Activated naive CD4-positive, alpha-beta T cell treated with Interleukin-2 at 50 U/mL for 16 hours (primary cell): Measurements from ENCODE around the gene FCN2.
"Not testable (repeated sequence)": the region's sequence is repeated elsewhere in the genome, so short reads cannot be mapped to it uniquely, and the experiment has no call there.

Experiments used
- DNase-seq: peaks from one replicate; pipeline ENCODE4 v3.0.0-alpha.2; 2020

Gene FCN2

GRCh38 chr9:134847752-134848432, 32.7 kb upstream of the FCN2 start:
- no peak for DNase-seq

DNA sequence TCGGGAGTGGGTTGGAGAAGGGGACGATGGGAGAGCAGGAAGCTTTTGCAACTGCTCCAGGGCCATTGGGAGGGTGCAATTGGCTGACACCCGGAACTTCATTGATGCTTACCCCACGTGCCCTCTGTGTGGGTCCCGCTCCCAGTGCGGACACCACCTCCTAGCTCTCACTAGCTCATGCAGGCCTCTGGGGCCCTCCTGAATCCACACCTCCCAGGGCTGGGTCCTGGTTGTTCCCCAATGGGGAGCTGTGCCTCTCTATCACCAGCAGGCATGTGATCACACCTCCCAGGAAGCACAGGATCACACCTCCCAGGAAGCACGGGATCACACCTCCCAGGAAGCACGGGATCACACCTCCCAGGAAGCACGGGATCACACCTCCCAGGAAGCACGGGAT, 32.1 kb upstream of the FCN2 start:
- DNase-seq: no peak

- no peak for DNase-seq
Observed at GRCh38 chr9:134850611-134851010, 30.0 kb upstream of the FCN2 start.

- no peak for DNase-seq
Observed at GRCh38 chr9:134851020-134851419, 29.6 kb upstream of the FCN2 start.

DNA sequence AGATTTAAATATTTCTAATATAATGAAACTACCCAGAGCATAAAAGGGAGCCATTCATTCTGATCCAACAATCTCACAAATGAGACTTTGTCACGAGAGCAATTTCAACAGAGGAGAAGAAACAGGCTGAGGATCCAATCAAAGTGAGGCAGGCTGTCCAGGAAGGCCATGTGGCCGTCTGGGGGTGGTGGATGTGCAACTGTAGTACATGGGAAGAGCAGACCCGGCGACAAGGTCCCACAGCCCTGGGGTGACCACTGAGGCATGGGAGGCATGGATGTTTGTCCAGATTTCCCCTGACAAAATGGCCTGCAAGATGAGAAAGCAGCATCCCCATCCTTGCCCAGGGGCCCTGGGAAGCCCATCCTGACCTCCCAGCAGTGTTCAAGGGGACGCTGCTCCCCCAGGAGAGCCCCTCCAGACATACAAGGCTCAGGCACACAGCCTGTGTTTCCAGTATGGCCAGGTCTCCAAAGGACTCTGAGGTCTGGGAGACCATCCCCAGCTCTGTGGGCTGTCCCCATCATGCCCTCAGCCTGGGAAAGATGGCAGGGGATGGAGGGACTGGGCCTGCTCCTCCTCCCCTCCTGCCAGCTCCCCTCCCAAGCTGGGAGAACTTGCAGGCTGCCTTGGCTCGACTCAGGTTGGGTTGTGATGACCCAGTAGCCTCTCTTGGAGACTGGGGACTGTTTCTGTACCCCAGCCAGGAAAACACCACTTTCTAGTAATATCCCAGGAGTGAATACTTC, 27.5 kb upstream of the FCN2 start:
- no peak for DNase-seq

GRCh38 chr9:134853893-134854292, 26.7 kb upstream of the FCN2 start:
- no peak for DNase-seq

GRCh38 chr9:134854541-134854981, 26.0 kb upstream of the FCN2 start:
- DNase-seq: no peak

DNA sequence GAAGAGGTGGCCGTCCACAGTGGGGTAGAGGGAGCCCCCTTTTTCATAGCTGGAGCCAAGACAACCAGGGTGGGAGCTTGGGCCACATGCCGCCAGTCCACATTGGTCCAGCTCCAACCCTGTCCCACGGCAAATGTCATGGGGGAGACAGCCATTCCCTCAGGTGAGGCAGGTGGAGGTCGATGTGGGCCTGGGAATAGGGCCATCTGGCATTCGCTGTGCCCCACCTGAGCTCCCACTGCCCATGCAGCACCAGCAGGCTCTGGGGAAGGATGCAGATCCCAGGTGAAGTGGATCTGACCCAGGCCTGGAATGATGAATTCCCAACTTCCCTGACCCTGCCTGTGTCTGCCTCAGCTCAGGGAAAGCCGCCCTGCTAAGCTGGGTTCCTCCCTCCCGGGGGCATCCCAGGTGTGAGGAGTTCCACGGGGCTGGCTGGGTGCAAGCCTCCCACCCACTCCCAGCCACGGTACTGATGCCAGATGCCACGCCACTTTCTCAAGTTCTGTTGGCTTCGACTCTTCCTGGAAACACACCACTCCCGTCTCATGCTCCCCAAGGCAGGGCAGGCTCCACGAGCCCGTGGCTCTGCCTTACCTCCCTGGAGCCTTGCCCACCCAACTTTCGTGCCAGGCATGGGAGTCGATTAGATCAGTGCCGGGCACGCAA, 25.2 kb upstream of the FCN2 start:
- DNase-seq: no peak

DNA sequence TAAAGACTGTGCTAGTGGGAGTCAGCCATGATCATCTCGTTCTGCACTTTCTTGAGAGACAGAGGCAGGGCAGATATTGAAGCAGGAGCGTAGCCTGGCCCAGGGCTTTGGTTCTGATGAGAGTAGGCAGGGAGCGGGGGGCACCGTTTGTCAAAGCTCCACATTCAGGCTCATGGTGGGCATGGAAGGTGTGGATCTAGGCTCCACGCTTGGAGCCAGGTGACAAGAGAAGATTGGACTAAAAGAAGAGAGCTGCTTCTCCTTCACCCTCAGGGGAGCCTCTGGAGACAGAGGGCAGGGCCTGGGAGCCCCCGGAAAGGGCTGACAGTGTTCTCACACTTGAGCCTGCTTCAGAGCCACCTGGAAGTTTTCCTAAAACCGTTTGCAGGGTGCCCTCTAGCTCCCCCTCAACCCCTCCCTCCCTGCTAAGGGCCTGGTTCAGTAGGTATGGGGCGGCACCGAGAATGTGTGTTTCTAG, 24.7 kb upstream of the FCN2 start:
- DNase-seq: no peak

DNA sequence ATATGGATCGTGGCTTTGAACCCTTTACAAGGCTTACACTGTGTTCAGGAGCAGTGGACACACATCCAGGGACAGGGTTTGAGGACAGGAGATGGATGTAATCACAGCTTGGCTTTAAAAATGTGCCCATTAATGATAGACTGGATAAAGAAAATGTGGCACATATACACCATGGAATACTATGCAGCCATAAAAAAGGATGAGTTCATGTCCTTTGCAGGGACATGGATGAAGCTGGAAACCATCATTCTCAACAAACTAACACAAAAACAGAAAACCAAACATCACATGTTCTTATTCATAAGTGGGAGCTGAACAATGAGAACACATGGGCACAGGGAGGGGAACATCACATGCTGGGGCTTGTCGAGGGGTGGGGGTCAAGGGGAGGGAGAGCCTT, 23.2 kb upstream of the FCN2 start:
- DNase-seq: not testable (repeated sequence)

DNA sequence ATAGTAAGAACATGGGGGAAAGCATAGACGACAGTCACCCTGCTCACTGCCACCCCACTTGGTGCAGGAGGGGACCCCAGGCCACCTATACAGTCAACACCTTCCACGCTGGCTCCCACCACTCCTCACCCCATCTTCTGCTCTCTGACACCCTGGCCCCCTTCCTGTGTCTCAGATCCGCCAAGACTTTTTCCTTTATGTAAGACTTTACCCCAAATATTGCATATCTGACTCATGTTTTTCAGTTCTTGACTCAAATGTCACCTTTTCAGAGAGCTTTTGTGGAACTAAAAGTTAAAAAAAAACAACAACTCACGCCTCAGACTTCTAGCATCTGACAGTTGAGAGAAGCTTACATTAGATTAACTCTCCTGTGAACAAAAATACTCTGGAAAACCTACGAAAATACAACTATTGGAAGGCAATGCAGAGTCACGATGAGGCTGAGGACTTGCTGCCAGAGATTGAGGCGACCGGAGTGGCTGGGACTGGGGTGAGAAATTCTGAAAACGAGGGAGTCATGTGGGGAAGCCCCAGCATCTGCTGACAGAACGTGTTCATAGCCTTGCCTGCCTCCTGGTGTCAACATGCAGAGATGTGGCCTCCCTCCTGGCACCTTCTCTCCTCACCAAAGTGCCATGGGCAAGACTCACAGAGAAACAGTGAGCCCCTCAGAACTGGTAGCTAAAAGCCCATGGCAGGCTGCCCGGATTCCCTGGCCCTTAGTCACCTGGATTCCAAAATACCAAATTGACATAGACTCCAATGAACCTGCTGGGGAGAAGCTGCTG, 22.4 kb upstream of the FCN2 start:
- DNase-seq: peak; percentile 26

DNA sequence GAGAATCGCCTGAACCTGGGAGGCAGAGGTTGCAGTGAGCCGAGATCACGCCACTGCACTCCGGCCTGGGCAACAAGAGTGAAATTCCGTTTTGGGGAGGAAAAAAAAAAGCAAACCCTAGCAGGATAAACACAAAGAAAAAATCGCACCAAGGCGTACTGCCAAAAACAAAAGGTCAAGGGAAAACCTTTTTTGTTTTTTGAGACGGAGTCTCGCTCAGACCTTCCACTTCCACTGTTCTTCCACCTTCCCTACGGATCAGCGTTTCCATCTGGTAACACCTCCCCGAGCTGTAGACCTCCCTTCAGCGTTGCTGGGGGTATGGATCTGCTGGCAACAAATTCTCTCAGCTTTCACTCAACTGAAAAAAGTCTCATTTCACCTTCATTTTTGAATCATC, 20.1 kb upstream of the FCN2 start:
- no peak for DNase-seq

DNA sequence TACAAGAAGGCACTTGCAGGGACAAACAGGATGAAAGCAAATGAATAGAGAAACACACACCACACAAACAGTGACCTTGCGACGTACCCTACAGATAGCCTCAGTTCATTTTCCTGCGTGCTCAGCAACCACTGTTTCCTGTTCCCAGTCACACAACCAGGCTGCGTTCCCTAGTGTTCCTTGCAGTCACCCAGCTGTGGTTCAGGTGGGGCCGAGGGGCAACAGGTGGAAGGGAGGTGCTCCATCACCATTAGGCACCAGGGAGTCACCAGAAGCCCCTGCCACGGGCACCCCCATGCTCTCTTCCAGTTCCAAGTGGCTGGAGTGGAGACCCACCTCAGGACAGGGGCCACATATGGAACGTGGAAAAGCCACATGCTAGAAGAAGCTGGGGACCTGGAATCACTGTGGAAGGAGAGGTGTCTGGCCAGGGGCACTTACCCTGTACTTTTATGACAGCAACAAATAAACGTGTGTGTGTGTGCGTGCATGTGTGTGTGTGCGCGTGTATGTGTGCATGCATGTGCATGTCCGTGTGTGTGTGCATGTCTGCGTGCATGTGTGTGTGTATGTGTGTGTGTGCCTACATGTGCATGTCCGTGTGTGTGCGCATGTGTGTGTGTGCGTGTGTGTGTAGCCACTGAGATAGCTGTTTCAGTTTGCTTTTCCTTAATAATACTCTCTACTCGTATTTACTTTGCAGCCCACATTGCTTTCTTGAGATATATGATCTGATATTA, 18.8 kb upstream of the FCN2 start:
- no peak for DNase-seq

DNA sequence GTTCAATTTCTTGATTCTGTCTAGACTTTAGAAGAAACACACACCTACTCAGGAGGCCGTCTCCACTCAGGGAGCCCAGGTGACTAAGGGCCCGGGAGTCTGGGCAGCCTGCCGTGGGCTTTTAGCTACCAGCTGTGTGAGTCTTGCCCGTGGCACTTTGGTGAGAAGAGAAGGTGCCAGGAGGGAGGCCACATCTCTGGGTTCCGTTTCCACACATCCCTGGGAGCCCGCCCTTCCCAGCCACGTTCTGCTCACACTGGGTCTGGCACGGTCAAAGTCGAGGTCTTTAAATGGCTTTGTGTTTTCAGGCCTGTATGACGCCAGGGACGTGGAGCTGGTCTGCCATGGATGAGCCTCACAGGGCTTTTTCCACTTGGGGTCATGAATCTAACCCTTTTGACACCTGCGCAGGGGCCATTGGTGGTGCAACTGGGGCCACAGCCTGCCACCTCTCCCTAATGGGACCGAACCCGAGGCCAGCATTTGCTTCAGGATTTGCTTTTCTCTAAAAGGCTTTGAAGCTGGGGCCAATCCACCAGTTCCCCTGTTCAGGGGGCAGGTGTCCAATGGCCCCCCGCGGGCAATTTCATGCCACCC, 17.2 kb upstream of the FCN2 start:
- no peak for DNase-seq

DNA sequence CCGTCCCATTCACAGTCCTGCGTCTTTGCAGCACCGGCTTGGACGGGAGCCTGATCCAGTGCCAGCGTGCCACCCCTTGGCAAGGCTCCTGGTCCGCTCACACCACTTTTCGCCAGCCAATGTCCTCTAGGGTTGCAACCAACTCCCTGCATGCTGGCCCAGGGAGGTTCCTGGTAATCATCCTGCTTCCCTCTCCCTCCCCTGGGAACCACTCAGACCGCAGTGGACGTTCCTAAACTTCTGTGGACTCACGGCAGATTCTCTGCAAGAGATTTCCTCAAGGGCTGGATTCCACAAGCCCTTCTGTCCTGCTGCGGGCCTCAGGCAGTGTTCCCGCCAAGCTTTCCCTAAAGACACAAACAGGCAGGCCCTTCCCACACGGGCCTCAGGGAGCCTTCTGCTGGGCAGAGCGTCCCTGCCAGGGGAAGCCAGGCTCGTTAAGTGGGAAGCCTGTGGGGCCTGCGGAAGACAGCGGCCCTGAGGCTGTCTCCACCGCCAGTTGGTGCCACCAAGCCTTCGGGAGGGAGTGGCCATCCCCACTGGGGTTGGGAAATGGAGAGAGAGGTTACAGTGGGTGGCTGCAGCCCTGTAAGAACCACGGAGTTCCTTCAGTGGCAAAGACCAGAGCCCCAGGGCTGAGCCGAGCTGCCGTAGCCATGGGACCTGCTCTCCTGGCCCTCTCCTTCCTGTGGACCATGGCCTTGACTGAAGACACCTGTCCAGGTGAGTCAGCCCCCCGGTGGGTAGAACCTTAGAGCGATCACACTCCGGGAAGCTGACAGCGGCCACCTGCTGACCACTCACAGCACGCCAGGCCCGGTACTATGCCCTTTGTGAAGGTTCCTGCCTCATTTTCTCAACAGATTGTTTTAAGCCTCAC, 16.4 kb upstream of the FCN2 start:
- DNase-seq: no peak

- DNase-seq: no peak
Observed at GRCh38 chr9:134864821-134865190, 15.8 kb upstream of the FCN2 start.

DNA sequence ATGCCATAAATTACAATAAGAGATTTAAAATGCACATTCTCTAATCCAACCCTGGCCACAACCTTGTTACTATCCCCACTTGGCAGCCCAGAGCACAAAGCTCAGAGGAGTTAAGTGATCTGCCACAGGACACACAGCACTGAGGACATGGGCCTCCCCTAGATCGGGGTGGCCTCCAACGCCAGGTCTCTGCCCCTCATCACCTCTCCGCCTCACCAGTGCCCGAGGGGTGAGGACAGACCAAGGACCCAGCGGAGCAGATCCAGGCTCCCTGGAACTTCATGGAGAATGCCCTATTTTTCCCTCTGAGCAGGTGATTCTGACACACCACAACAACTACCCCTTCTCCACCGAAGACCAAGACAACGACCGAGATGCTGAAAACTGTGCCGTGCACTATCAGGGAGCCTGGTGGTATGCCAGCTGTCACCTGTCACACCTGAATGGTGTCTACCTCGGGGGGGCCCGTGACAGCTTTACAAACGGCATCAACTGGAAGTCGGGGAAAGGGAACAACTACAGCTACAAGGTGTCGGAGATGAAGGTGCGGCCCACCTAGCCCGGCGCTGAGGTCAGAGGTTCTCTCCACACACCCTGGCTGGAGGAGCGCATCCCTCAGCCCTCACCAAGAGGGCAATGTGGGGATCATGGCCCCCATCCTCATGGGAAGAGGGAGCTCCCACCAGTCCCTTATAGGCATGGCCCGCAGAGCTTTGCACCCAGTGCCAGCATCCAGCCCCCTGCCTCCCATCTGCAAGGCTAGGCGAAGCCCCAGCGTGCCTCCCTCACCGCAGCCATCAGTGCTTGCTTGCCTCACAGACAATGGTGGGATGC, 12.5 kb upstream of the FCN2 start:
- DNase-seq: no peak

- DNase-seq: no peak
Observed at GRCh38 chr9:134868751-134869553, 11.7 kb upstream of the FCN2 start.
